Measurements from ENCODE around the gene P2RX6.

P2RX6 gene

GRCh38 chr22:21075516-21076138, 60.7 kb downstream of the P2RX6 start:
- DNase-seq (ENCODE audit: low spot score): no peak

- DNase-seq (ENCODE audit: low spot score): no peak
These were observed 62.1 kb downstream of the P2RX6 start for GRCh38 chr22:21076912-21077625.

All from Ammon's horn (tissue), 1 donor.